Measurements from ENCODE around the gene SLC12A3. TPM values are rescaled to one million over a fixed set of nuclear protein-coding genes. Genes with fewer than 3 reads are reported as not detected.

SLC12A3 gene
- total and polyA plus RNA-seq, 2 experiments from 2014 or later, result not detected

GRCh38 chr16:56824331-56824730, 40.7 kb upstream of the SLC12A3 start:
- H3K4me1 ChIP-seq (ENCODE audit: low read depth), result no peaks in the 10 kb centered on the region
- TF ChIP-seq CTCF (IDR thresholded peaks at IDR 0.05; ENCODE audit: low read depth, low read length), result peak; percentile 9
- peaks cover 28% of the 10 kb centered on the region for H3K36me3 ChIP-seq
- H3K27me3 ChIP-seq, result no peaks in the 10 kb centered on the region
- no peak overlapping the region for H3K4me3 ChIP-seq
- no peaks in the 10 kb centered on the region for H3K9me3 ChIP-seq (ENCODE audit: low read depth)
- no peak for DNase-seq (ENCODE audit: low read depth in 1 of 2, low spot score in 1 of 2)
- no peak overlapping the region for H3K27ac ChIP-seq

- no peaks in the 10 kb centered on the region for H3K27me3 ChIP-seq
- H3K4me3 ChIP-seq, result no peak overlapping the region
- no peaks in the 10 kb centered on the region for H3K4me1 ChIP-seq (ENCODE audit: low read depth)
- no peak overlapping the region for H3K27ac ChIP-seq
- TF ChIP-seq CTCF (IDR thresholded peaks at IDR 0.05; ENCODE audit: low read depth, low read length), result no peak
- peaks cover 28% of the 10 kb centered on the region for H3K36me3 ChIP-seq
- no peaks in the 10 kb centered on the region for H3K9me3 ChIP-seq (ENCODE audit: low read depth)
- DNase-seq (ENCODE audit: low read depth in 1 of 2, low spot score in 1 of 2), result no peak
Measured at GRCh38 chr16:56824804-56825203, 40.2 kb upstream of the SLC12A3 start.

GRCh38 chr16:56825826-56826225, 39.2 kb upstream of the SLC12A3 start:
- no peak overlapping the region for H3K27ac ChIP-seq
- H3K4me1 ChIP-seq (ENCODE audit: low read depth), result no peaks in the 10 kb centered on the region
- no peak for TF ChIP-seq CTCF (IDR thresholded peaks at IDR 0.05; ENCODE audit: low read depth, low read length)
- no peaks in the 10 kb centered on the region for H3K9me3 ChIP-seq (ENCODE audit: low read depth)
- H3K27me3 ChIP-seq, result no peaks in the 10 kb centered on the region
- H3K36me3 ChIP-seq, result peaks cover 31% of the 10 kb centered on the region
- DNase-seq (ENCODE audit: low read depth in 1 of 2, low spot score in 1 of 2), result no peak
- no peak overlapping the region for H3K4me3 ChIP-seq

GRCh38 chr16:56828647-56829046, 36.4 kb upstream of the SLC12A3 start:
- H3K9me3 ChIP-seq (ENCODE audit: low read depth), result no peaks in the 10 kb centered on the region
- no peak for DNase-seq (ENCODE audit: low read depth in 1 of 2, low spot score in 1 of 2)
- H3K4me3 ChIP-seq, result no peak overlapping the region
- no peaks in the 10 kb centered on the region for H3K27me3 ChIP-seq
- no peak for TF ChIP-seq CTCF (IDR thresholded peaks at IDR 0.05; ENCODE audit: low read depth, low read length)
- peaks cover 28% of the 10 kb centered on the region for H3K36me3 ChIP-seq
- no peak overlapping the region for H3K27ac ChIP-seq
- no peaks in the 10 kb centered on the region for H3K4me1 ChIP-seq (ENCODE audit: low read depth)

- Histone ChIP-seq H3K9me3 (ENCODE audit: low read depth) (no peaks in the 10 kb centered on the region), H3K27ac (no peak overlapping the region), H3K36me3 (peaks cover 22% of the 10 kb centered on the region), H3K4me1 (ENCODE audit: low read depth) (no peaks in the 10 kb centered on the region), H3K27me3 (no peaks in the 10 kb centered on the region), H3K4me3 (no peak overlapping the region)
- no peak for DNase-seq (ENCODE audit: low read depth in 1 of 2, low spot score in 1 of 2)
- no peak for TF ChIP-seq CTCF (IDR thresholded peaks at IDR 0.05; ENCODE audit: low read depth, low read length)
Measured at GRCh38 chr16:56830669-56831068, 34.3 kb upstream of the SLC12A3 start.

- no peaks in the 10 kb centered on the region for H3K27me3 ChIP-seq
- no peak overlapping the region for H3K27ac ChIP-seq
- no peaks in the 10 kb centered on the region for H3K9me3 ChIP-seq (ENCODE audit: low read depth)
- peaks cover 23% of the 10 kb centered on the region for H3K36me3 ChIP-seq
- no peaks in the 10 kb centered on the region for H3K4me1 ChIP-seq (ENCODE audit: low read depth)
- TF ChIP-seq CTCF (IDR thresholded peaks at IDR 0.05; ENCODE audit: low read depth, low read length), result no peak
- DNase-seq (ENCODE audit: low read depth in 1 of 2, low spot score in 1 of 2), result no peak
- no peak overlapping the region for H3K4me3 ChIP-seq
Measured at GRCh38 chr16:56832768-56833167, 32.2 kb upstream of the SLC12A3 start.
